GM21529 (cell line): ENCODE data around the gene CSNK1G1.
A peak's percentile ranks its signal among the peaks of the same experiment; 100 is the strongest.

Source experiments
- ATAC-seq: cut with Tn5 transposase; IDR thresholded peaks from one replicate; pipeline ENCODE4 v1.9.1; 2021; ENCODE audit not compliant: unreplicated experiment

CSNK1G1 gene

DNA sequence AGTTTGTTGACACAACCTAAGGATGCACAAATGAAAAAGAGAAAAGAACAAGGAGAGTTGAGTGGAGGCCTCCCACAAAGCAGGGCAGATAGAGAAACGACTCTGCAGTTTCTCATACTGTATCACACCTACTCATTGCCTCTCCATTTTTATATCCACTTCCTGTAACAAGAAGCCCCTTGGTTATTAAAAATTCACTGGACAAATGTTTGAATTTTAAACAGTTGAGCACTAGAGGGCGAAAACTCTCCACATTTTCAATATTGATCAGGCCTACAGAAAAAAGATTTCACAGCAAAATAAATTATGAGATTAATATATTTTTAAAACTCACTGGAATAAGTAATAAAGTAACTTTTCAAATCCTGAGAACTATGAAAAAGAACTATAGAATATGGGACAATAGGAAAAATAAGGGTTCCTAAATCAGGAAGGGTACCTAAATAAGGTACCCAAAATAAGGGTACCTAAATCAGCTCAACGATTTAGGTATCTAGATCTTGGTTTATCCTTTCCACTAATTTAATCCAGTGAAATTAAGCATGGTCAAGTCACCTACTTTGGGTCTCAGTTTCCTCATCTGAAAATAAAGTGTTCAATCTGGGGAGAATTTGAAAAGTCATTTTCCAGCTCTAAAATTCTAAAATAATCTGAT is 146.2 kb downstream of the CSNK1G1 start:
- no peak for ATAC-seq

GRCh38 chr15:64205202-64205601 is 150.8 kb downstream of the CSNK1G1 start:
- ATAC-seq, result no peak

- ATAC-seq, result no peak
Measured at GRCh38 chr15:64197425-64197824, 158.5 kb downstream of the CSNK1G1 start.

GRCh38 chr15:64193971-64194370 is 162.0 kb downstream of the CSNK1G1 start:
- ATAC-seq, result no peak

DNA sequence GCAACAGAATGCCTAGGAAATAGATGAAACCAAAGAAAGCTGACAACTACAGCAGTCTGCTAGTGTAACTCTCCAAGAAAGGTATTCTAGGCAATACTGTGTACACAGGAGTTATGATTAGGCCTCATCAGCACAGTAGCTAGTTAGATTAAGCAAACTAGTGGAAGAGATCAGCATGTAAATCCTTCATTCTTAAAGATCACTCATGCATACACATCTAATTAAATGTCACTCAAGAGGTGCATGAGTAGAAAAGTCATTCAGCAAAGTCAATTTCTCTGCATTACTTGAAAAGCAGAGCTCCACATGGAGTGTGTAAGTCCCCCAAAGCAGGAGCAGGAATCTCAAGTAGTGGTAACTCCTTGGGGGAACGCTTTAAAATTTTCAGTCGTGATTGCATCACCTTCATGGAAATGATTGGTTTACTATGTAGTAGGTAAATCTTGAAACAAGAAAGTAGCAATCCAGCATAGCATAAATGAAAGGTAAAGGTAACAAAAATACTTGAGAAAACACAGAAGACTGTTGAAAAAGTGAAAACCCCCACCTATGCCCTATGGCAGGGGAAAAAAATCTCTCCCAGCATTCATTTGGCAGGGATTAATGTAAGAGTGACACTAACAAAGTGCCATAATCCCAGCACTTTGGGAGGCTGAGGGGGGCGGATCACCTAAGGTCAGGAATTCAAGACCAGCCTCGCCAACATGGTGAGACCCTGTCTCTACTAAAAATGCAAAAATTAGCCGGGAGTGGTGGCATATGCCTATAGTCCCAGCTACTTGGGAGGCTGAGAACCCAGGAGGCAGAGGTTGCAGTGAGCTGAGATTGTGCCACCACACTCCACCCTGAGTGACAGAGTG is 163.8 kb downstream of the CSNK1G1 start:
- no peak for ATAC-seq

DNA sequence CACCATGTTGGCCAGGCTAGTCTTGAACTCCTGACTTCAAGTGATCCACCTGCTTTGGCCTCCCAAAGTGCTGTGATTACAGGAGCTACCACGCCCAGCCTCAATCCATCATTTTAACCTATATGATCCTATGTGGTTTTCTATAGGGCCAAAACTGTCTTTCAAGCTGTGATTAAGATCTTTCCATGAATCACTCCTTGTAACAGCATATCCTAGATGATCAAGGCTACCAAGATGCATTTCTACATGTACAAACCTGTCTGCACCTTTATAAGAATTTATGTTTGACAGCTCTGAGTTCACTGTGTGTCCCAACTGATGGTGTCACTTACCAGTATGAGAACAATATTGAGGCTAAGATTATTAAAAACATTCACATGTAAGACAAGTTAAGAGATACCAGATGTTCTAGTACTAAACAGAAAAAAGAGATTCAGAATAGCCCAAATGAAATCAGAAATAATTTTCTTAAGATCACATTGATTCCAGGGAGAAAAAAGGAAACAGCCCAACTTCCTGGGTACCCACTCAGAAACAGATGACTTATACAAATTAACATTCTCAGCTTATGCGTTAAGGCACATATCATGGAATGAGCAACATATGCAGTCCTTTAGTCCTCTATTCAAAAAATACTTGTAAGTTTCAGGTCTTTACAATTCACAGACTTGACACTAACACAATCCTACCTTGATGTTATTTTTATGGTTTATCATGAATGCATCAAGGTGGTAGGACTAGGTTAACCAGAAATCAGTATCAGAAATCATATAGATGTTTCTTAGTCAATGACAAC is 168.4 kb downstream of the CSNK1G1 start:
- ATAC-seq, result no peak

DNA sequence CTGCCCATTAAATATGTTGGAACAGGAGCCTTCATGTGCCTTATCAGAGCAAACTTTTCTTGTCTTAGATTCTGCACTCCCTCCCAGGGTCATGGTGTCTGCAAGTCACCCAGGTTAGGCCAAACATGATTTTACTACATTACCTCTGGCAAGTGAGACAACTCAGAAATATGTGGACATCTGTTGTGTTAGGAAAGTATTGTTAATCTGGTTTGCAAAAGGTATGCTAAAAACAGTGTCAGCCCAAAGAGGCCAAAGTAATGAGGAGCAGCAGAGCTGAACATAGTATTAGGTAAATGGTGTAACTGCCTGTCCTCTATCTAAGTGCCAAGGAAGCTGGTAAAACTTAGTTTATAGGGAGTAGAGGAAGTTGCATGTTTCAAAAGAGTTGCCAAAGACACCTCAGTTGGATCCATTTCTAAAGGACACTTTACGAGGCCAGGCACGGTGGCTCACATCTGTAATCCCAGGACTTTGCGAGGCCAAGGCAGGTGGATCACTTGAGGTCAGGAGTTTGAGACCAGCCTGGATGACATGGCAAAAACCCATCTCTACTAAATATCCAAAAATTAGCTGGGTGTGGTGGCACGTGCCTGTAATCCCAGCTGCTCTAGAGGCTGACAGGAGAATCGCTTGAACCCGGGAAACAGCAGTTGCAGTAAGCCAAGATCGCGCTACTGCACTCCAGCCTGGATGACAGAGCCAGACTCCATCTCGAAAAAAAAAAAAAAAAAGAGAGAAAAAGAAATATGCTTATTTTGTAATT is 170.6 kb downstream of the CSNK1G1 start:
- no peak for ATAC-seq

- ATAC-seq, result no peak
Measured at GRCh38 chr15:64182859-64183370, 173.1 kb downstream of the CSNK1G1 start.

- no peak for ATAC-seq
Measured at GRCh38 chr15:64180235-64180824, 175.6 kb downstream of the CSNK1G1 start.

DNA sequence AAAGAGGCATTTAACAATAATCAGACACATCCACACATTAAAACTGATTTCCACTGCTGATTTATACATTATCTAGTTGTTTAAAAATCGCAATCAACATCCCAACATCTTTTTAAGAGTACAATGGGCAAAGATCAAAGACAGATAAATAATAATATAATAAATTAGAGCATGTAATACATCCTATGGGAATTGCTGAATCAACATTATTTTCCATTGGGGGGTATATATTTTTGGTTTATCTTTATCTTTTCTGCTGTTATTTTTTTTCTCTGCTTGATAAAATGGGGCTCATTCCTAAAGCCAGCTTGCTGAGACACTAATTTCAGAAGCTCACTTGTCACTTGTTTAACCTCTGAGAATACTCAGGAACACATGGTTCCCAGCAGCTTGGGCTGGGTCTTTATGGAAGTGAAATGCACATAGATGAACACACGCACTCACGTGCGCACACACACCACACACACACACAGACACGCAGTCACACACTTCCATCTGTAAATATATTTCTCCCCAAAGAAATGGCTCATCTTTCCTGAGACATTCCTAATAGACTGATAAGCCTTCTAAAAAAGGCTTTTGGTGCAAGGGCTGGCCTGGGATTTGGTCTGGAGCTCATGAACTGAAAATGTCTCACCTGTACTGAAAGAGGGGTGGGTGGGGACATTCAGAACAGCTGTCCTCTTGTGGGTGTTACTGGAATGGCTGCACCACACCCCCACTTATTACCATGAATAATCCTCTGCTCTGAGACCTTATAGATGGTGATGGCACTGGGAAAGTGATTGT is 189.7 kb downstream of the CSNK1G1 start:
- no peak for ATAC-seq

DNA sequence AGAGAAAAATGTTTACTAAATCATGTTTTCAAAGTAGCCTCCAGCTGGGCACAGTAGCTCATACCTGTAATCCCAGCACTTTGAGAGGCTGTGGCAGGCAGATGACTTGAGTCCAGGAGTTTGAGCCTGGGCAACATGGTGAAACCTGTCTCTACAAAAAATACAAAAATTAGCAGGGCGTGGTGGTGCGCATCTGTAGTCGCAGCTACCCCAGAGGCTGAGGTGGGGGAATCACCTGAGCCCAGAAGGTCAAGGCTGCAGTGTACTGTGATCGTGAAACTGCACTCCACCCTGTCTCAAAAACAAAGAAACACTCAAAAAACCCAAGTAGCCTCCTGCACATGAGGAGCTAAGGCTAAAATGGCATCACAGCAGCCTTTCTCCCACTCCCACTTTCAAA is 191.5 kb downstream of the CSNK1G1 start:
- no peak for ATAC-seq

GRCh38 chr15:64163659-64164362 is 192.2 kb downstream of the CSNK1G1 start:
- peak; percentile 3 for ATAC-seq

DNA sequence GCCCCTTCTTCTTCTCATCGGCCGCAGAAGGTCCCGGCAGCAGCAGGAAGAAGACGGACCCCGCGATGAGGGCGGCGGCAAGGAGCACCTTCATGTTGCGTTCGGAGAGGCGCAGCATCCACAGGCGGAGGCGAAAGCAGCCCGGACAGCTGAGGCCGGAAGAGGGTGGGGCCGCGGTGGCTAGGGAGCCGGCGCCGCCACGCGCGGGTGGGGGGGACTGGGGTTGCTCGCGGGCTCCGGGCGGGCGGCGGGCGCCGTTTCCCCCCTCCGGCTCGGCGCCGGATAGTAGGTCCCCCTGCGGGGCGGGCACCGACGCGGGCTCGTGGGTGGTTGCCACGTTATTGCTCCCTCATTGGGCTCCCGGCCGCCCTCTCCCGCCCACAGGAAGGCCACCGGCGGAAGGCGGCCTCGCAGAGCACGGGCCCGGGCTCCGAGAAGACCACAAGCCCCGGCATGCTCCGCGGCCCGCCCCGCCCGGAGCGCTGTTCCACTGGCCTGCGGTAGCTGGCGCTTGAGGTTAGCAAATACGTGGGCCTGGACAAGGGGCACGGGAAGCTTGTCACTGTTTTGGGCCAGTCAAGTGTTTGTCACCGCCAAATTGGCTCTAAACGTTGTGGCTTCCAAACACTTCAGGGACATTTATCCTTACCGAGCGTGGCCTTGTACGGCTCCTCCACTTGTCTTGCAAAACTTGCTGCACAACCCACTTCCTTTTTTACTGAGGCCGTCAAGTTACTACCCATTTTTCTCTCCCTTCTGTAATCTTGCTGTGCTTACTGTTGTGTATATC is 192.9 kb downstream of the CSNK1G1 start, which contains the start of gene PPIB:
Gene PPIB (minus strand): TSS at position 154 of the 790 bp plus-strand sequence. CDS start 36 bp downstream, at position 118.
- ATAC-seq, result peak; percentile 86

DNA sequence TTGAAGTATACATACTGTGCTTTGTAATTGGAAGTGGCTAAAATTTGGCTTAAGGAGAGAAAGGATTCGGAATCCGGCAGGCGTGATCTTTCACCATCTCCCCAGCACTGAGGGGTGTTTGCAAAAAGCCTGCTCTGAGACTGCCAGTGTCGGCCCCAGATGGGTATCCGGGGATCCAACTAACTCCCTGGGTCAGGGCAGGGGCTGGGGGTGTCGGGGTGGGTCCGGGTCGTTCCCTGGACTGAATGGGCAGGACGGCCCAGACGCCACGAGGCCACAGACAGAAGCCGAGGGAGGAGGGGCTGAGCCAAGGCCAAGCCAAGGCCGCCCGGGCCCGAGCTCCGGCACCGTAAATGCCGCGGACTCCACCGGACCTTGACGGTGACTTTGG is 193.5 kb downstream of the CSNK1G1 start:
- ATAC-seq, result peak; percentile 15

- ATAC-seq, result no peak
Measured at GRCh38 chr15:64161688-64162477, 194.1 kb downstream of the CSNK1G1 start.

- ATAC-seq, result no peak
Measured at GRCh38 chr15:64158363-64159134, 197.4 kb downstream of the CSNK1G1 start.
